Cardiac septum (tissue), 1 donor: Measurements from ENCODE around the gene COG4. TPM values are rescaled to one million over a fixed set of nuclear protein-coding genes. Genes with fewer than 3 reads are reported as not detected.
"Not testable (repeated sequence)": the region's sequence is repeated elsewhere in the genome, so short reads cannot be mapped to it uniquely, and the experiment has no call there.

Source experiments
- DNase-seq: peaks from one replicate; pipeline ENCODE4 v3.0.0-alpha.2; 2020; ENCODE audit warnings: low spot score
- intact Hi-C: fragments of 100-400 bp; cut with DNase I; formaldehyde crosslinking; loops from one replicate; pipeline ENCODE4 v1.14.0; 2022
- total RNA-seq: library from RNA; stranded (reverse); fragmentation: NEBNext Ultra II Directional; extraction: Animal tissue kit (Norgen Biotek cat#: 25700); gene quantifications from one replicate; pipeline ENCODE4 v1.2.1, GENCODE V29; 2021
- donor health status: DM: no; HTN: no; CAD: no.

The COG4 gene
- total RNA-seq, 1 donor from 2014 or later: 36.3 TPM

DNA sequence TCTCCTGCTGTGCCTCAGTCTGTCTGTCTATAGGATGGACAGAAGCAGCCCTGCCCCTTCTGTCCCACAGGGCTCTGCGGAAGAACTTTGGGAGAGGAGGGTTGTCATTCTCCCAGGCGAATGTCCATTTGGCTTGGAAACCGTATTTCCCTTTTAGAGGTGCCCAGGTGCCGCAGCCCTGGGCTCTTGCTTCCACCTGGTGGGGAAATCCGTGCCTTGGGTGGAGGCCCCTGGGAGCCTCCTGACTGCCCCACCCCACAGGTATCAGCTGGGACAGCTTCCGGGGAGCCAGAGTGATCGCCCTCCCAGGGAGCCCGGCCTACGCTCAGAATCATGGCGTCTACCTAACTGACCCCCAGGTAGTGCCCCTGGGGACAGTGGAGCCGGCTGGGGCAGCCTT, 56.2 kb downstream of the COG4 start:
- DNase-seq: no peak
- intact Hi-C loops: no loop called here

DNA sequence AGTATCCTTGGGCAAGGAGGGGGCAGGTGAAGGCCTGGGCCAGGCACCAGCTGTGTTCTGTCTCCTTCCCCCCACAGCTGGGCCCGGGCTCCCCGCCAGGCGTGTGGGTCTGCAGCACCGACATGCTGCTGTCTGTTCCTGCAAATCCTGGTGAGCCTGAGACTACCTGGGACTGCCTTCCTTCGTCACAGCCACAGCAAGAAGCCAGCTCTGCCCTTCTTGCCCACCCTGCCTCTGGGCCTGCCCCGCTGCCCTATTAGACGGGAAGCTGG, 56.6 kb downstream of the COG4 start:
- no peak for DNase-seq
- intact Hi-C loops: no loop called here

GRCh38 chr16:70465999-70466804, 57.2 kb downstream of the COG4 start:
- no peak for DNase-seq
- intact Hi-C loops: no loop called here

DNA sequence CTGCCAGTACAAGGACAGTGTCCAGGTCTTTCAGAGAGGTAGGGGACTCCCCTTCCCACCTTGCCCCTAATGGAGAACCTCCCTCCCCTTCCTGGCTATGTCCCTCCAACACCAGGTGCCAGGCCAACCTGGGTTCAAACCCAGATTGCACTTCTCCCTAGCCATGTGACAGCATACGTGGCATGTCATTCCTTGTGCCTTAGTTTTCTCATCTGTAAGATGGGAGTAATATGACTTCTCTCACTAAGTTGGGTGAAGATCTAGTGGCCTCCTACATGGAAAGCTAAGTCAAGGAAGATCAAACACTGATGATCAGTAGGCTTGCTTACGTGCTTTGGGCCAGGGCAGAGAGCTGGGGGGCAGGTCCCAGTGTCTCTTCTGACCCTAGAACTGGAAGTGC, 60.1 kb downstream of the COG4 start:
- intact Hi-C loops: no loop called here
- DNase-seq: no peak

GRCh38 chr16:70460737-70461261, 62.6 kb downstream of the COG4 start:
- intact Hi-C loops: no loop called here
- DNase-seq: no peak

GRCh38 chr16:70457446-70458166, 65.7 kb downstream of the COG4 start:
- intact Hi-C loops: no loop called here
- DNase-seq: no peak

DNA sequence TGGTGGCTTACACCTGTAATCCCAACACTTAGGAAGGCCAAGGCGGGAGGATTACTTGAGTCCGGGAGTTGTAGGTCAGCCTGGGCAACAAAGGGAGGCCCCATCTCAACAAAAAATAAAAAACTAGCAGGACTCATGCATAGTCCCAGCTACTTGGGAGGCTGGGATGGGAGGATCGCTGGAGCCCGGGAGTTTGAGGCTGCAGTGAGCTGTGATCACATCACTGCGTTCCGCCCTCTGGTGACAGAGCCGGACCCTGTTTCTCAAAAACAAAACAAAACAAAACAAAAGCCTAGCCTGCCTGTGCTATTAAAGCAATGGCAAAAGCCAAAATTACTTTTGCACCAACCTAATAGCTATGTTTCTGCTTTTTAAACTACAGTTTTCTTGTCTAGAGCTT, 67.4 kb downstream of the COG4 start:
- no peak for DNase-seq

GRCh38 chr16:70454222-70455034, 68.9 kb downstream of the COG4 start, which contains the start of gene FCSK:
TSS of gene FCSK (plus strand) at chr16:70454595. CDS start at chr16:70463191, 8,596 bp downstream.
- intact Hi-C loops: no loop called here
- DNase-seq: peak; percentile 86

More for the DNA sequence above, 67.4 kb downstream of the COG4 start:
- intact Hi-C loops: no loop called here

- intact Hi-C loops: no loop called here
- DNase-seq: no peak
These were observed 69.5 kb downstream of the COG4 start for GRCh38 chr16:70453892-70454221.

- intact Hi-C loops: no loop called here
- DNase-seq: no peak
These were observed 70.0 kb downstream of the COG4 start for GRCh38 chr16:70453117-70453891.

GRCh38 chr16:70451004-70451340, 72.4 kb downstream of the COG4 start:
- intact Hi-C loops, DNase-seq: not testable (repeated sequence)

DNA sequence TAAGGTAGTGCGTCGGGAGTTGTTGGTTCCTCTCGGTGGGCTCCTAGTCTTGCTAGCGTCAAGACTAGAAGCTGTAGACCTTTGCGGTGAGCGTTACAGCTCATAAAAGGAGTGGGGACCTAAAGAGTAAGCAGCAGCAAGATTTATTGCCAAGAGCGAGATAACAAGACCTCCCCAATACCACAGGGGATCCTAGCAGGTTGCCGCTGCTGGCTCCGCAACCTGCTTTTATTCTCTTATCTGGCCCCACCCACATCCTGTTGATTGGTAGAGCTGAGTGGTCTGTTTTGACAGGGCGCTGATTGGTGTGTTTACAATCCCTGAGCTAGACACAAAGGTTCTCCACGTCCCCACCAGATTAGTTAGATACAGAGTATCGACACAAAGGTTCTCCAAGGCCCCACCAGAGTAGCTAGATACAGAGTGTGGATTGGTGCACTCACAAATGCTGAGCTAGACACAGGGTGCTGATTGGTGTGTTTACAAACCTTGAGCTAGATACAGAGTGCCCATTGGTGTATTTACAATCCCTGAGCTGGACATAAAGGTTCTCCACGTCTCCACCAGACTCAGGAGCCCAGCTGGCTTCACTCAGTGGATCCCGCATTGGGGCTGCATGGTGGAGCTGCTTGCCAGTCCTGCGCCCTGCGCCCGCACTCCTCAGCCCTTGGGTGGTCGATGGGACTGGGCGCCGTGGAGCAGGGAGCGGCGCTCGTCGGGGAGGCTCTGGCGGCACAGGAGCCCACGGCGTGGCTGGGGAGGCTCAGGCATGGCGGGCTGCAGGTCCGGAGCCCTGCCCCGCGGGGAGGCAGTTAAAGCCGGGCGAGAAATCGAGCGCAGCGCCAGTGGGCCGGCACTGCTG, 73.0 kb downstream of the COG4 start:
- DNase-seq, intact Hi-C loops: not testable (repeated sequence)

GRCh38 chr16:70448075-70448474, 75.3 kb downstream of the COG4 start:
- DNase-seq: no peak
- intact Hi-C loops: no loop called here

- intact Hi-C loops: no loop called here
- no peak for DNase-seq
These were observed 78.9 kb downstream of the COG4 start for GRCh38 chr16:70444249-70445063.

GRCh38 chr16:70442344-70442743, 81.0 kb downstream of the COG4 start:
- no peak for DNase-seq
- intact Hi-C loops: no loop called here

- DNase-seq: no peak
- intact Hi-C loops: no loop called here
These were observed 81.9 kb downstream of the COG4 start for GRCh38 chr16:70441406-70441990.

- intact Hi-C loops: no loop called here
- DNase-seq: no peak
These were observed 83.2 kb downstream of the COG4 start for GRCh38 chr16:70440009-70440692.
